Neural crest cell (in vitro differentiated cells): Measurements from ENCODE around the gene TEAD2. TPM values are rescaled to one million over a fixed set of nuclear protein-coding genes. Genes with fewer than 3 reads are reported as not detected.
"Not testable (repeated sequence)": the region's sequence is repeated elsewhere in the genome, so short reads cannot be mapped to it uniquely, and the experiment has no call there.

Source experiments
- DNase-seq: peaks from one replicate; pipeline ENCODE4 v3.0.0; 2021; ENCODE audit warnings: low read depth, mixed read lengths, low spot score
- H3K27ac Mint-ChIP-seq: one replicate; pipeline ENCODE4 v1.8.0; 2021; ENCODE audit warnings: mild to moderate bottlenecking, mixed read lengths; ENCODE audit not compliant: unreplicated experiment
- H3K27me3 Mint-ChIP-seq: 2 replicates; pipeline ENCODE4 v1.8.0; 2021; ENCODE audit warnings: low read depth, mild to moderate bottlenecking, mixed read lengths
- H3K36me3 Mint-ChIP-seq: 2 replicates; pipeline ENCODE4 v1.8.0; 2021; ENCODE audit warnings: low read depth, mild to moderate bottlenecking, mixed read lengths
- H3K4me1 Mint-ChIP-seq: 2 replicates; pipeline ENCODE4 v1.8.0; 2021; ENCODE audit warnings: mixed read lengths
- H3K4me3 Mint-ChIP-seq: one replicate; pipeline ENCODE4 v1.8.0; 2021; ENCODE audit warnings: mild to moderate bottlenecking, mixed read lengths
- H3K9me3 Mint-ChIP-seq: 2 replicates; pipeline ENCODE4 v1.8.0; 2021; ENCODE audit warnings: mixed read lengths
- CTCF ChIP-seq: fragments of 200-600 bp; sonication (generic); conservative IDR thresholded peaks from 2 replicates; pipeline ENCODE4 v1.5.0; 2021; ENCODE audit warnings: antibody characterized with exemption, mild to moderate bottlenecking
- total RNA-seq: library from RNA; stranded (reverse); gene quantifications from 2 replicates; pipeline ENCODE4 v1.2.1, GENCODE V29; 2021

TEAD2 gene
- total RNA-seq, 1 donor from 2014 or later, result 164 TPM

GRCh38 chr19:49301866-49302252 is 60.4 kb downstream of the TEAD2 start:
- Mint-ChIP-seq H3K4me3 (no peak overlapping the region), H3K27me3 (no peaks in the 10 kb centered on the region), H3K9me3 (no peaks in the 10 kb centered on the region), H3K36me3 (peaks cover 15% of the 10 kb centered on the region), H3K4me1 (no peaks in the 10 kb centered on the region), H3K27ac (peak overlapping the region; percentile 53)
- no peak for DNase-seq
- TF ChIP-seq CTCF, result no peak

- DNase-seq, result peak; percentile 79
- Mint-ChIP-seq H3K4me1 (no peaks in the 10 kb centered on the region), H3K4me3 (no peak overlapping the region), H3K27ac (no peak overlapping the region), H3K9me3 (no peaks in the 10 kb centered on the region), H3K36me3 (peaks cover 15% of the 10 kb centered on the region), H3K27me3 (no peaks in the 10 kb centered on the region)
- peak; percentile 85 for TF ChIP-seq CTCF
These were observed 60.9 kb downstream of the TEAD2 start for GRCh38 chr19:49301165-49301865.

GRCh38 chr19:49298653-49299052 is 63.6 kb downstream of the TEAD2 start:
- not testable (repeated sequence) for H3K27ac Mint-ChIP-seq, H3K4me1 Mint-ChIP-seq, H3K27me3 Mint-ChIP-seq

GRCh38 chr19:49297403-49297802 is 64.8 kb downstream of the TEAD2 start:
- H3K27me3 Mint-ChIP-seq, result no peaks in the 10 kb centered on the region
- no peak for DNase-seq
- H3K9me3 Mint-ChIP-seq, result no peaks in the 10 kb centered on the region
- no peak overlapping the region for H3K27ac Mint-ChIP-seq
- no peaks in the 10 kb centered on the region for H3K4me1 Mint-ChIP-seq
- H3K4me3 Mint-ChIP-seq, result no peak overlapping the region
- no peak for TF ChIP-seq CTCF
- no peaks in the 10 kb centered on the region for H3K36me3 Mint-ChIP-seq

More at GRCh38 chr19:49298653-49299052, 63.6 kb downstream of the TEAD2 start:
- not testable (repeated sequence) for H3K36me3 Mint-ChIP-seq, DNase-seq, H3K9me3 Mint-ChIP-seq, H3K4me3 Mint-ChIP-seq

- Mint-ChIP-seq H3K27me3 (no peaks in the 10 kb centered on the region), H3K27ac (no peak overlapping the region), H3K4me1 (no peaks in the 10 kb centered on the region), H3K9me3 (no peaks in the 10 kb centered on the region), H3K36me3 (no peaks in the 10 kb centered on the region), H3K4me3 (no peak overlapping the region)
- no peak for DNase-seq
- no peak for TF ChIP-seq CTCF
These were observed 66.9 kb downstream of the TEAD2 start for GRCh38 chr19:49295208-49295880.

- no peak for DNase-seq
- H3K4me1 Mint-ChIP-seq, result no peaks in the 10 kb centered on the region
- TF ChIP-seq CTCF, result no peak
- no peak overlapping the region for H3K4me3 Mint-ChIP-seq
- H3K27ac Mint-ChIP-seq, result no peak overlapping the region
- no peaks in the 10 kb centered on the region for H3K9me3 Mint-ChIP-seq
- H3K27me3 Mint-ChIP-seq, result no peaks in the 10 kb centered on the region
- no peaks in the 10 kb centered on the region for H3K36me3 Mint-ChIP-seq
These were observed 67.8 kb downstream of the TEAD2 start for GRCh38 chr19:49294401-49294800.
